Activated naive CD8-positive, alpha-beta T cell treated with anti-CD3 and anti-CD28 coated beads, Interleukin-2, amount 50 U/mL, for 24 hours (primary cell): Measurements from ENCODE around the gene TRIM41.

ENCODE experiments used
- ATAC-seq: fragments of 150-1000 bp; cut with Tn5 transposase; one replicate; pipeline ENCODE4 v1.10.0; 2021
- DNase-seq: peaks from one replicate; pipeline ENCODE4 v3.0.0; 2021
- H3K27ac Mint-ChIP-seq: one replicate; pipeline ENCODE4 v1.8.0; 2021; ENCODE audit warnings: mild to moderate bottlenecking, mixed read lengths
- H3K27me3 Mint-ChIP-seq: one replicate; pipeline ENCODE4 v1.8.0; 2021; ENCODE audit warnings: mixed read lengths
- H3K36me3 Mint-ChIP-seq: one replicate; pipeline ENCODE4 v1.8.0; 2021; ENCODE audit warnings: low read depth, mixed read lengths
- H3K4me1 Mint-ChIP-seq: one replicate; pipeline ENCODE4 v1.8.0; 2021; ENCODE audit warnings: mixed read lengths
- H3K4me3 Mint-ChIP-seq: one replicate; pipeline ENCODE4 v1.8.0; 2021; ENCODE audit warnings: mild to moderate bottlenecking, moderate library complexity, mixed read lengths
- H3K9me3 Mint-ChIP-seq: one replicate; pipeline ENCODE4 v1.8.0; 2021; ENCODE audit warnings: mixed read lengths

Gene TRIM41

GRCh38 chr5:181189363-181189961 is 33.6 kb upstream of the TRIM41 start:
- ATAC-seq (peak; percentile 6), DNase-seq (peak; percentile 67)
- Mint-ChIP-seq H3K27ac (peak overlapping the region; percentile 99), H3K4me3 (peak overlapping the region; percentile 92), H3K27me3 (peaks cover 11% of the 10 kb centered on the region), H3K4me1 (peaks cover 62% of the 10 kb centered on the region), H3K36me3 (peaks cover 13% of the 10 kb centered on the region), H3K9me3 (no peaks in the 10 kb centered on the region)

- peaks cover 11% of the 10 kb centered on the region for H3K27me3 Mint-ChIP-seq
- no peaks in the 10 kb centered on the region for H3K9me3 Mint-ChIP-seq
- H3K36me3 Mint-ChIP-seq, result peaks cover 13% of the 10 kb centered on the region
- peak overlapping the region; percentile 92 for H3K4me3 Mint-ChIP-seq
- peak overlapping the region; percentile 99 for H3K27ac Mint-ChIP-seq
- H3K4me1 Mint-ChIP-seq, result peaks cover 57% of the 10 kb centered on the region
- peak; percentile 48 for DNase-seq
- ATAC-seq, result no peak
These were observed 32.9 kb upstream of the TRIM41 start for GRCh38 chr5:181189962-181190710.

GRCh38 chr5:181190711-181191525 is 32.2 kb upstream of the TRIM41 start:
- H3K4me3 Mint-ChIP-seq, result peak overlapping the region; percentile 92
- H3K4me1 Mint-ChIP-seq, result peaks cover 57% of the 10 kb centered on the region
- H3K27me3 Mint-ChIP-seq, result peaks cover 11% of the 10 kb centered on the region
- no peak for ATAC-seq
- H3K9me3 Mint-ChIP-seq, result no peaks in the 10 kb centered on the region
- peak overlapping the region; percentile 99 for H3K27ac Mint-ChIP-seq
- peak; percentile 60 for DNase-seq
- peaks cover 13% of the 10 kb centered on the region for H3K36me3 Mint-ChIP-seq

GRCh38 chr5:181191526-181192336 is 31.4 kb upstream of the TRIM41 start:
- DNase-seq (peak; percentile 94), ATAC-seq (peak; percentile 45)
- Mint-ChIP-seq H3K36me3 (peaks cover 13% of the 10 kb centered on the region), H3K27ac (peak overlapping the region; percentile 97), H3K4me3 (peak overlapping the region; percentile 92), H3K4me1 (peaks cover 55% of the 10 kb centered on the region), H3K27me3 (peaks cover 11% of the 10 kb centered on the region), H3K9me3 (no peaks in the 10 kb centered on the region)

- Mint-ChIP-seq H3K27ac (peak overlapping the region; percentile 97), H3K9me3 (no peaks in the 10 kb centered on the region), H3K4me1 (peaks cover 50% of the 10 kb centered on the region), H3K36me3 (peaks cover 13% of the 10 kb centered on the region), H3K4me3 (peak overlapping the region; percentile 92), H3K27me3 (peaks cover 10% of the 10 kb centered on the region)
- no peak for DNase-seq
- no peak for ATAC-seq
These were observed 30.6 kb upstream of the TRIM41 start for GRCh38 chr5:181192337-181193046.

GRCh38 chr5:181193656-181194055 is 29.4 kb upstream of the TRIM41 start:
- H3K36me3 Mint-ChIP-seq, result peaks cover 8% of the 10 kb centered on the region
- ATAC-seq (no peak), DNase-seq (no peak)
- peaks cover 6% of the 10 kb centered on the region for H3K27me3 Mint-ChIP-seq
- no peaks in the 10 kb centered on the region for H3K9me3 Mint-ChIP-seq
- H3K4me3 Mint-ChIP-seq, result peak overlapping the region; percentile 92
- peaks cover 39% of the 10 kb centered on the region for H3K4me1 Mint-ChIP-seq
- no peak overlapping the region for H3K27ac Mint-ChIP-seq

- peaks cover 5% of the 10 kb centered on the region for H3K36me3 Mint-ChIP-seq
- no peak for ATAC-seq
- no peaks in the 10 kb centered on the region for H3K9me3 Mint-ChIP-seq
These were observed 28.4 kb upstream of the TRIM41 start for GRCh38 chr5:181194489-181195248.

GRCh38 chr5:181195249-181195761 is 27.8 kb upstream of the TRIM41 start:
- no peak for ATAC-seq
- no peak overlapping the region for H3K27ac Mint-ChIP-seq
- H3K4me3 Mint-ChIP-seq, result no peak overlapping the region
- peaks cover 26% of the 10 kb centered on the region for H3K4me1 Mint-ChIP-seq
- H3K9me3 Mint-ChIP-seq, result no peaks in the 10 kb centered on the region
- peaks cover 5% of the 10 kb centered on the region for H3K36me3 Mint-ChIP-seq
- H3K27me3 Mint-ChIP-seq, result peaks cover 4% of the 10 kb centered on the region
- DNase-seq, result no peak

More at GRCh38 chr5:181194489-181195248, 28.4 kb upstream of the TRIM41 start:
- Mint-ChIP-seq H3K27me3 (peaks cover 2% of the 10 kb centered on the region), H3K4me3 (no peak overlapping the region), H3K4me1 (peaks cover 32% of the 10 kb centered on the region), H3K27ac (no peak overlapping the region)
- no peak for DNase-seq

GRCh38 chr5:181197326-181197951 is 25.6 kb upstream of the TRIM41 start:
- Mint-ChIP-seq H3K4me1 (peaks cover 11% of the 10 kb centered on the region), H3K36me3 (peaks cover 2% of the 10 kb centered on the region), H3K9me3 (no peaks in the 10 kb centered on the region), H3K27ac (no peak overlapping the region), H3K4me3 (no peak overlapping the region), H3K27me3 (peaks cover 7% of the 10 kb centered on the region)
- no peak for ATAC-seq
- no peak for DNase-seq

- ATAC-seq (peak; percentile 12), DNase-seq (no peak)
- Mint-ChIP-seq H3K27me3 (peaks cover 12% of the 10 kb centered on the region), H3K27ac (no peak overlapping the region), H3K36me3 (no peaks in the 10 kb centered on the region), H3K4me1 (peaks cover 3% of the 10 kb centered on the region), H3K9me3 (no peaks in the 10 kb centered on the region), H3K4me3 (no peak overlapping the region)
These were observed 24.9 kb upstream of the TRIM41 start for GRCh38 chr5:181198106-181198685.

- Mint-ChIP-seq H3K27ac (no peak overlapping the region), H3K36me3 (no peaks in the 10 kb centered on the region), H3K27me3 (peaks cover 19% of the 10 kb centered on the region), H3K9me3 (no peaks in the 10 kb centered on the region), H3K4me1 (peaks cover under 1% of the 10 kb centered on the region), H3K4me3 (no peak overlapping the region)
- no peak for ATAC-seq
- no peak for DNase-seq
These were observed 24.1 kb upstream of the TRIM41 start for GRCh38 chr5:181198905-181199519.
